Neural cell (in vitro differentiated cells): Measurements from ENCODE around the gene NRK. TPM values are rescaled to one million over a fixed set of nuclear protein-coding genes. Genes with fewer than 3 reads are reported as not detected.

Source experiments
- H2AFZ ChIP-seq: fragments of 200-600, 300-800 bp; sonication (generic), shearing (Covaris generic); 2 replicates; pipeline ENCODE4 v1.6.0; 2014; ENCODE audit warnings: low read depth, mild to moderate bottlenecking, antibody characterized with exemption, low read length, moderate library complexity
- H3F3A ChIP-seq: fragments of 200-600 bp; shearing (Covaris generic); 2 replicates; pipeline ENCODE4 v1.6.1; 2016; ENCODE audit warnings: mild to moderate bottlenecking, moderate library complexity, mixed read lengths, antibody characterized with exemption, low read length; ENCODE audit not compliant: insufficient read depth, poor library complexity, severe bottlenecking
- H3K27ac ChIP-seq: fragments of 200-600, 300-800 bp; sonication (generic), shearing (Covaris generic); 2 replicates; pipeline ENCODE4 v1.5.1; 2014; ENCODE audit warnings: mild to moderate bottlenecking, low read length, moderate library complexity
- H3K27me3 ChIP-seq: fragments of 300-800, 200-600 bp; sonication (generic), shearing (Covaris generic); 2 replicates; pipeline ENCODE4 v1.6.0; 2014; ENCODE audit warnings: mild to moderate bottlenecking, low read depth, low read length, moderate library complexity; ENCODE audit not compliant: insufficient read depth
- H3K36me3 ChIP-seq: fragments of 300-800, 200-600 bp; sonication (generic), shearing (Covaris generic); 2 replicates; pipeline ENCODE4 v1.5.1; 2014; ENCODE audit warnings: mild to moderate bottlenecking, antibody characterized with exemption, low read length, moderate library complexity; ENCODE audit not compliant: insufficient read depth
- H3K4me2 ChIP-seq: fragments of 300-800, 200-600 bp; sonication (generic), shearing (Covaris generic); 2 replicates; pipeline ENCODE4 v1.6.0; 2014; ENCODE audit warnings: mild to moderate bottlenecking, low read length
- H3K4me3 ChIP-seq: fragments of 300-800, 200-600 bp; sonication (generic), shearing (Covaris generic); 2 replicates; pipeline ENCODE4 v1.5.1; 2014; ENCODE audit warnings: mild to moderate bottlenecking, low read length, moderate library complexity
- H3K79me2 ChIP-seq: fragments of 200-600 bp; shearing (Covaris generic); replicated peaks from 2 replicates; pipeline ENCODE4 v1.6.0; 2014; ENCODE audit warnings: mild to moderate bottlenecking, low read length, moderate library complexity; ENCODE audit not compliant: insufficient read depth
- H3K9ac ChIP-seq: fragments of 300-800, 200-600 bp; sonication (generic), shearing (Covaris generic); 2 replicates; pipeline ENCODE4 v1.6.1; 2016; ENCODE audit warnings: mild to moderate bottlenecking, low read length, mixed read lengths
- H3K9me2 ChIP-seq: fragments of 200-600 bp; shearing (Covaris generic); 2 replicates; pipeline ENCODE4 v1.6.1; 2016; ENCODE audit warnings: mild to moderate bottlenecking, low read length, mixed read lengths; ENCODE audit not compliant: insufficient read depth
- H3K9me3 ChIP-seq: fragments of 200-600, 300-800 bp; sonication (generic), shearing (Covaris generic); 2 replicates; pipeline ENCODE4 v1.6.1; 2016; ENCODE audit warnings: mild to moderate bottlenecking, mixed run types, low read length, moderate library complexity, mixed read lengths
- H4K20me1 ChIP-seq: fragments of 200-600 bp; shearing (Covaris generic); 2 replicates; pipeline ENCODE4 v1.6.1; 2016; ENCODE audit warnings: mild to moderate bottlenecking, mixed run types; ENCODE audit not compliant: insufficient read depth
- CTCF ChIP-seq: fragments of 450-650 bp; IDR thresholded peaks from 2 replicates; pipeline ENCODE4 v1.5.1; 2014; ENCODE audit warnings: antibody characterized with exemption, mild to moderate bottlenecking, moderate library complexity; ENCODE audit not compliant: poor library complexity, severe bottlenecking
- EP300 ChIP-seq: fragments of 450-650 bp; conservative IDR thresholded peaks from 2 replicates; pipeline ENCODE4 v1.6.1; 2014; ENCODE audit warnings: antibody characterized with exemption, mild to moderate bottlenecking, moderate library complexity; ENCODE audit not compliant: poor library complexity, severe bottlenecking
- EZH2 ChIP-seq: fragments of 200-600, 300-800 bp; shearing (Covaris generic), sonication (generic); IDR thresholded peaks from 2 replicates; pipeline ENCODE4 v1.6.1; 2014; ENCODE audit warnings: antibody characterized with exemption, low read length, borderline replicate concordance, mild to moderate bottlenecking; ENCODE audit not compliant: insufficient read depth, poor library complexity, severe bottlenecking
- MXI1 ChIP-seq: fragments of 450-650 bp; conservative IDR thresholded peaks from 2 replicates; pipeline ENCODE4 v1.6.1; 2014; ENCODE audit warnings: antibody characterized with exemption, mild to moderate bottlenecking; ENCODE audit not compliant: poor library complexity, severe bottlenecking
- POLR2AphosphoS5 ChIP-seq: IDR thresholded peaks from 2 replicates; pipeline ENCODE4 v1.6.1; 2012
- RAD21 ChIP-seq: fragments of 450-650 bp; conservative IDR thresholded peaks from 2 replicates; pipeline ENCODE4 v1.6.1; 2014; ENCODE audit warnings: antibody characterized with exemption, mild to moderate bottlenecking, moderate library complexity
- REST ChIP-seq: IDR thresholded peaks from 2 replicates; pipeline ENCODE4 v1.6.1; 2012; ENCODE audit warnings: borderline replicate concordance
- SMC3 ChIP-seq: fragments of 450-650 bp; conservative IDR thresholded peaks from 2 replicates; pipeline ENCODE4 v1.6.1; 2014; ENCODE audit warnings: antibody characterized with exemption, mild to moderate bottlenecking, moderate library complexity; ENCODE audit not compliant: poor library complexity
- TAF1 ChIP-seq: IDR thresholded peaks from 2 replicates; pipeline ENCODE4 v1.6.1; 2012; ENCODE audit warnings: low read depth
- polyA plus RNA-seq: library from polyadenylated mRNA; depleted of rRNA; stranded (reverse); fragments of >200 nt; gene quantifications from 2 replicates; pipeline ENCODE4 v1.2.3, GENCODE V29; 2014

Gene NRK
- polyA plus RNA-seq, 1 donor from 2014 or later: not detected

- H3K27me3 ChIP-seq: no peaks in the 10 kb centered on the region
These were observed 147.1 kb downstream of the NRK start for GRCh38 chrX:105969487-105969886.

GRCh38 chrX:105972690-105973386 lies 150.5 kb downstream of the NRK start:
- no peaks in the 10 kb centered on the region for H3K27me3 ChIP-seq
- no peaks in the 10 kb centered on the region for H3K36me3 ChIP-seq
- H2AFZ ChIP-seq: no peak overlapping the region
- no peaks in the 10 kb centered on the region for H4K20me1 ChIP-seq
- H3K9ac ChIP-seq: no peak overlapping the region
- no peaks in the 10 kb centered on the region for H3K9me2 ChIP-seq
- no peak overlapping the region for H3K27ac ChIP-seq
- H3K9me3 ChIP-seq: no peaks in the 10 kb centered on the region
- H3K4me3 ChIP-seq: no peak overlapping the region
- H3K79me2 ChIP-seq: no peaks in the 10 kb centered on the region
- TF ChIP-seq RAD21: no peak
- no peak for TF ChIP-seq EP300
- TF ChIP-seq MXI1: no peak
- no peak for TF ChIP-seq EZH2
- no peaks in the 10 kb centered on the region for H3F3A ChIP-seq
- H3K4me2 ChIP-seq: no peak overlapping the region

More at GRCh38 chrX:105969487-105969886, 147.1 kb downstream of the NRK start:
- TF ChIP-seq EP300: no peak
- TF ChIP-seq MXI1: no peak
- no peak for TF ChIP-seq POLR2AphosphoS5
- TF ChIP-seq CTCF: no peak
- TF ChIP-seq TAF1: no peak
- TF ChIP-seq SMC3: no peak
- TF ChIP-seq EZH2: no peak
- TF ChIP-seq REST: no peak
- TF ChIP-seq RAD21: no peak
- H3K9me3 ChIP-seq: no peaks in the 10 kb centered on the region
- no peak overlapping the region for H3K9ac ChIP-seq
- H4K20me1 ChIP-seq: no peaks in the 10 kb centered on the region
- H2AFZ ChIP-seq: no peak overlapping the region
- H3K4me3 ChIP-seq: no peak overlapping the region
- no peaks in the 10 kb centered on the region for H3K79me2 ChIP-seq
- no peaks in the 10 kb centered on the region for H3K9me2 ChIP-seq
- H3K4me2 ChIP-seq: no peak overlapping the region
- H3K36me3 ChIP-seq: no peaks in the 10 kb centered on the region
- H3F3A ChIP-seq: no peaks in the 10 kb centered on the region
- H3K27ac ChIP-seq: no peak overlapping the region
